Measurements from ENCODE around the gene PERM1.
"Not testable (repeated sequence)": the region's sequence is repeated elsewhere in the genome, so short reads cannot be mapped to it uniquely, and the experiment has no call there.

The PERM1 gene

DNA sequence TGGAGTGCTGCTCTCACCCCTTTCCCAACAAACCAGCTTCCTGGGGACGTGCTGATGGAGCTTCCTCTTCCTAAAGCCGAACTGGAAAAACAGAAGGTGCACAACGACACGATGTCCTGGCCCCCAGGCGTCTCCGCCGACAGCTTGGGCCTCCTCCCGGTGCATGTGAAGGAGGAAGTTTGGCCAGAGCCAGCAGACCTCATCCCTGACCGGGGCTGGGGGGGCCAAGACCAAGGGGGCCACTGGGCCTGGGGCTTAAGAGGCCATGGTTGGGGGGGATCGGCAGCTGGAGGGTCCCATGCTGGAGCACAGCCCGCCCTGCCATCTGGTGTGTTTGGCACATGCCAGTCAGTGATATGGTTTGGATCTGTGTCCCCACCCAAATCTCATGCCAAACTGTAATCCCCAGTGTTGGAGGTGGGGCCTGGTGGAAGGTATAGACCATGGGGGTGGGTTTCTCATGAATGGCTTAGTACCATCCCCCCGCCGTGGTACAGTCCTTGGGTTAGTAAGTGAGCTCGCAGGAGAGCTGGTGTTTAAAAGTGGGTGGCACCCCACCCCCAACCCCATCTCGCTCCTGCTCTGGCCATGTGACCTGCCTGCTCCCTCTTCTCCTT is 11.6 kb upstream of the PERM1 start:
- no peaks in the 10 kb centered on the region for H3K36me3 ChIP-seq (ENCODE audit: insufficient read depth, low read length)
- H3F3A ChIP-seq (ENCODE audit: low read depth) = no peaks in the 10 kb centered on the region
- no peaks in the 10 kb centered on the region for H3K27me3 ChIP-seq (ENCODE audit: insufficient read depth, low read length, poor library complexity, severe bottlenecking)
- H3K9me3 ChIP-seq (ENCODE audit: insufficient read depth, low read depth, low read length) = no peaks in the 10 kb centered on the region
- peaks cover 16% of the 10 kb centered on the region for H3K4me1 ChIP-seq (ENCODE audit: insufficient read depth, low read length, poor library complexity, severe bottlenecking)
- H3K9me2 ChIP-seq (replicated peaks; ENCODE audit: low read depth, low read length) = no peaks in the 10 kb centered on the region
- peaks cover 17% of the 10 kb centered on the region for H4K20me1 ChIP-seq (ENCODE audit: insufficient read depth, low read length, poor library complexity, severe bottlenecking)
- H3K9ac ChIP-seq (ENCODE audit: low read depth, low read length, poor library complexity, severe bottlenecking) = no peak overlapping the region
- H3K79me2 ChIP-seq (ENCODE audit: insufficient read depth, low read length) = no peaks in the 10 kb centered on the region
- no peak overlapping the region for H3K4me3 ChIP-seq (ENCODE audit: low read length, poor library complexity, severe bottlenecking)
- TF ChIP-seq, protein P1, sequence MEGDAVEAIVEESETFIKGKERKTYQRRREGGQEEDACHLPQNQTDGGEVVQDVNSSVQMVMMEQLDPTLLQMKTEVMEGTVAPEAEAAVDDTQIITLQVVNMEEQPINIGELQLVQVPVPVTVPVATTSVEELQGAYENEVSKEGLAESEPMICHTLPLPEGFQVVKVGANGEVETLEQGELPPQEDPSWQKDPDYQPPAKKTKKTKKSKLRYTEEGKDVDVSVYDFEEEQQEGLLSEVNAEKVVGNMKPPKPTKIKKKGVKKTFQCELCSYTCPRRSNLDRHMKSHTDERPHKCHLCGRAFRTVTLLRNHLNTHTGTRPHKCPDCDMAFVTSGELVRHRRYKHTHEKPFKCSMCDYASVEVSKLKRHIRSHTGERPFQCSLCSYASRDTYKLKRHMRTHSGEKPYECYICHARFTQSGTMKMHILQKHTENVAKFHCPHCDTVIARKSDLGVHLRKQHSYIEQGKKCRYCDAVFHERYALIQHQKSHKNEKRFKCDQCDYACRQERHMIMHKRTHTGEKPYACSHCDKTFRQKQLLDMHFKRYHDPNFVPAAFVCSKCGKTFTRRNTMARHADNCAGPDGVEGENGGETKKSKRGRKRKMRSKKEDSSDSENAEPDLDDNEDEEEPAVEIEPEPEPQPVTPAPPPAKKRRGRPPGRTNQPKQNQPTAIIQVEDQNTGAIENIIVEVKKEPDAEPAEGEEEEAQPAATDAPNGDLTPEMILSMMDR (conservative IDR thresholded peaks at IDR 0.05; ENCODE audit: low read length) = no peak
- no peak for TF ChIP-seq EZH2phosphoT487 (IDR thresholded peaks at IDR 0.05; ENCODE audit: borderline replicate concordance)
- H3K4me2 ChIP-seq (ENCODE audit: low read depth, low read length, poor library complexity, severe bottlenecking) = no peak overlapping the region
- no peak overlapping the region for H2AFZ ChIP-seq (ENCODE audit: low read length)

GRCh38 chr1:992362-992761 is 10.5 kb upstream of the PERM1 start:
- Histone ChIP-seq H4K20me1 (ENCODE audit: insufficient read depth, low read length, poor library complexity, severe bottlenecking) (peaks cover 7% of the 10 kb centered on the region), H3K36me3 (ENCODE audit: insufficient read depth, low read length) (no peaks in the 10 kb centered on the region), H3K79me2 (ENCODE audit: insufficient read depth, low read length) (no peaks in the 10 kb centered on the region), H3K4me2 (ENCODE audit: low read depth, low read length, poor library complexity, severe bottlenecking) (no peak overlapping the region), H3K4me3 (ENCODE audit: low read length, poor library complexity, severe bottlenecking) (no peak overlapping the region), H3K9ac (ENCODE audit: low read depth, low read length, poor library complexity, severe bottlenecking) (no peak overlapping the region), H3F3A (ENCODE audit: low read depth) (no peaks in the 10 kb centered on the region), H3K4me1 (ENCODE audit: insufficient read depth, low read length, poor library complexity, severe bottlenecking) (peaks cover 13% of the 10 kb centered on the region), H3K9me3 (ENCODE audit: insufficient read depth, low read depth, low read length) (no peaks in the 10 kb centered on the region), H2AFZ (ENCODE audit: low read length) (no peak overlapping the region), H3K9me2 (replicated peaks; ENCODE audit: low read depth, low read length) (no peaks in the 10 kb centered on the region), H3K27me3 (ENCODE audit: insufficient read depth, low read length, poor library complexity, severe bottlenecking) (no peaks in the 10 kb centered on the region)
- TF ChIP-seq, protein P1 (conservative IDR thresholded peaks at IDR 0.05; ENCODE audit: low read length) = no peak
- TF ChIP-seq EZH2phosphoT487 (IDR thresholded peaks at IDR 0.05; ENCODE audit: borderline replicate concordance) = no peak

- H3K79me2 ChIP-seq (ENCODE audit: insufficient read depth, low read length) = no peaks in the 10 kb centered on the region
- no peak overlapping the region for H2AFZ ChIP-seq (ENCODE audit: low read length)
- H3K4me2 ChIP-seq (ENCODE audit: low read depth, low read length, poor library complexity, severe bottlenecking) = no peak overlapping the region
- H3K4me1 ChIP-seq (ENCODE audit: insufficient read depth, low read length, poor library complexity, severe bottlenecking) = peaks cover 9% of the 10 kb centered on the region
- H3K4me3 ChIP-seq (ENCODE audit: low read length, poor library complexity, severe bottlenecking) = no peak overlapping the region
- H4K20me1 ChIP-seq (ENCODE audit: insufficient read depth, low read length, poor library complexity, severe bottlenecking) = peaks cover 3% of the 10 kb centered on the region
- no peaks in the 10 kb centered on the region for H3K9me2 ChIP-seq (replicated peaks; ENCODE audit: low read depth, low read length)
- TF ChIP-seq EZH2phosphoT487 (IDR thresholded peaks at IDR 0.05; ENCODE audit: borderline replicate concordance) = no peak
- TF ChIP-seq, protein P1 (conservative IDR thresholded peaks at IDR 0.05; ENCODE audit: low read length) = no peak
- H3K9ac ChIP-seq (ENCODE audit: low read depth, low read length, poor library complexity, severe bottlenecking) = no peak overlapping the region
- no peaks in the 10 kb centered on the region for H3K36me3 ChIP-seq (ENCODE audit: insufficient read depth, low read length)
- no peaks in the 10 kb centered on the region for H3K27me3 ChIP-seq (ENCODE audit: insufficient read depth, low read length, poor library complexity, severe bottlenecking)
- no peaks in the 10 kb centered on the region for H3F3A ChIP-seq (ENCODE audit: low read depth)
- H3K9me3 ChIP-seq (ENCODE audit: insufficient read depth, low read depth, low read length) = no peaks in the 10 kb centered on the region
Observed at GRCh38 chr1:991895-992294, 10.0 kb upstream of the PERM1 start.

DNA sequence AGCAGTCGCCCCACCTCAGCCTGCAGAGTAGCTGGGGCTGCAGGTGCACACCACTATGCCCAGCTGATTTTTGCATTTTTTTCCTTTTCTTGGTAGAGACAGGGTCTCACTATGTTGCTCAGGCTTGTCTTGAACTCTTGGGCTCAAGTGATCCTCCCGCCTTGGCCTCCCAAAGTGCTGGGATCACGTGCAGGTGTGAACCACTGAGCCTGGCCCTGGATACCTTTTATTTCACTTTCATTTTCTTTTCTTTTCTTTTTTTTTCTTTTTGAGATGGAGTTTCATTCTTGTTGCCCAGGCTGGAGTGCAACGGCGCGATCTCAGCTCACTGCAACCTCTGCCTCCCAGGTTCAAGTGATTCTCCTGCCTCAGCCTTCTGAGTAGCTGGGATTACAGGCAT is 9.4 kb upstream of the PERM1 start:
- not testable (repeated sequence) for H3K9me2 ChIP-seq (replicated peaks; ENCODE audit: low read depth, low read length); H3K9ac ChIP-seq (ENCODE audit: low read depth, low read length, poor library complexity, severe bottlenecking); H3K27me3 ChIP-seq (ENCODE audit: insufficient read depth, low read length, poor library complexity, severe bottlenecking); H3K36me3 ChIP-seq (ENCODE audit: insufficient read depth, low read length); H2AFZ ChIP-seq (ENCODE audit: low read length); H4K20me1 ChIP-seq (ENCODE audit: insufficient read depth, low read length, poor library complexity, severe bottlenecking); H3K79me2 ChIP-seq (ENCODE audit: insufficient read depth, low read length); H3K9me3 ChIP-seq (ENCODE audit: insufficient read depth, low read depth, low read length); H3K4me3 ChIP-seq (ENCODE audit: low read length, poor library complexity, severe bottlenecking); H3K4me1 ChIP-seq (ENCODE audit: insufficient read depth, low read length, poor library complexity, severe bottlenecking); H3F3A ChIP-seq (ENCODE audit: low read depth); H3K4me2 ChIP-seq (ENCODE audit: low read depth, low read length, poor library complexity, severe bottlenecking)

- not testable (repeated sequence) for H3K4me2 ChIP-seq (ENCODE audit: low read depth, low read length, poor library complexity, severe bottlenecking); H3K36me3 ChIP-seq (ENCODE audit: insufficient read depth, low read length); H3K9ac ChIP-seq (ENCODE audit: low read depth, low read length, poor library complexity, severe bottlenecking); H3K9me2 ChIP-seq (replicated peaks; ENCODE audit: low read depth, low read length); H4K20me1 ChIP-seq (ENCODE audit: insufficient read depth, low read length, poor library complexity, severe bottlenecking); H2AFZ ChIP-seq (ENCODE audit: low read length); H3F3A ChIP-seq (ENCODE audit: low read depth); H3K27me3 ChIP-seq (ENCODE audit: insufficient read depth, low read length, poor library complexity, severe bottlenecking); H3K79me2 ChIP-seq (ENCODE audit: insufficient read depth, low read length); H3K4me1 ChIP-seq (ENCODE audit: insufficient read depth, low read length, poor library complexity, severe bottlenecking); H3K4me3 ChIP-seq (ENCODE audit: low read length, poor library complexity, severe bottlenecking); H3K9me3 ChIP-seq (ENCODE audit: insufficient read depth, low read depth, low read length)
Observed at GRCh38 chr1:988061-988460, 6.2 kb upstream of the PERM1 start.

Measured in Loucy (cell line).